GM12875 (cell line): ENCODE results near the gene CPXM1.

ENCODE experiments used
- H3K4me3 ChIP-seq: one replicate; pipeline ENCODE4 v1.5.1; 2011; ENCODE audit warnings: low read depth, low read length, control low read depth
- CTCF ChIP-seq: IDR thresholded peaks from 2 replicates; pipeline ENCODE4 v1.5.1; 2011; ENCODE audit warnings: low read depth, mild to moderate bottlenecking, control low read depth, inconsistent platforms, low read length, moderate library complexity, borderline replicate concordance; ENCODE audit not compliant: insufficient read depth

The CPXM1 gene

GRCh38 chr20:2799688-2800520 lies 523 bp downstream of the CPXM1 start:
- H3K4me3 ChIP-seq, result peak overlapping the region; percentile 29
- no peak for TF ChIP-seq CTCF

GRCh38 chr20:2799271-2799670 lies 1.2 kb downstream of the CPXM1 start:
- no peak for TF ChIP-seq CTCF
- H3K4me3 ChIP-seq, result peak overlapping the region; percentile 11

- H3K4me3 ChIP-seq, result no peak overlapping the region
- no peak for TF ChIP-seq CTCF
Observed at GRCh38 chr20:2798814-2799213, 1.6 kb downstream of the CPXM1 start.

GRCh38 chr20:2798095-2798805 lies 2.2 kb downstream of the CPXM1 start:
- H3K4me3 ChIP-seq, result no peak overlapping the region

GRCh38 chr20:2797136-2797983 lies 3.1 kb downstream of the CPXM1 start:
- TF ChIP-seq CTCF, result no peak

More at GRCh38 chr20:2798095-2798805, 2.2 kb downstream of the CPXM1 start:
- no peak for TF ChIP-seq CTCF

GRCh38 chr20:2796011-2796660 lies 4.3 kb downstream of the CPXM1 start:
- TF ChIP-seq CTCF, result no peak
- H3K4me3 ChIP-seq, result no peak overlapping the region

More at GRCh38 chr20:2797136-2797983, 3.1 kb downstream of the CPXM1 start:
- H3K4me3 ChIP-seq, result no peak overlapping the region
